Calu3 (cell line): ENCODE results near the gene RMI1. TPM values are rescaled to one million over a fixed set of nuclear protein-coding genes. Genes with fewer than 3 reads are reported as not detected.
"Not testable (repeated sequence)": the region's sequence is repeated elsewhere in the genome, so short reads cannot be mapped to it uniquely, and the experiment has no call there.

Experiments used
- BruUV-seq: library from RNA; stranded (reverse); fragments of 400-500 nt; replicated peaks from 2 replicates; lab custom pipeline; 2021; lab: Mats Ljungman, UMichigan
- CTCF ChIA-PET: fragments of 300-600 bp; sonication (Branson Sonifier 250); formaldehyde crosslinking; loops from one replicate; lab custom pipeline; 2022; ENCODE audit warnings: antibody characterized with exemption; lab: Charles Lee
- DNase-seq: peaks from one replicate; pipeline ENCODE4 v3.0.0; 2022
- H3K27ac Mint-ChIP-seq: one replicate; pipeline ENCODE4 v1.8.0; 2022; ENCODE audit warnings: mixed read lengths; ENCODE audit not compliant: unreplicated experiment
- H3K27me3 Mint-ChIP-seq: one replicate; pipeline ENCODE4 v1.8.0; 2022; ENCODE audit warnings: mixed read lengths; ENCODE audit not compliant: unreplicated experiment
- H3K36me3 Mint-ChIP-seq: one replicate; pipeline ENCODE4 v1.8.0; 2022; ENCODE audit warnings: mild to moderate bottlenecking, moderate library complexity, mixed read lengths; ENCODE audit not compliant: insufficient read depth, unreplicated experiment
- H3K4me1 Mint-ChIP-seq: one replicate; pipeline ENCODE4 v1.8.0; 2022; ENCODE audit warnings: mild to moderate bottlenecking, low read depth, mixed read lengths; ENCODE audit not compliant: unreplicated experiment
- H3K4me3 Mint-ChIP-seq: one replicate; pipeline ENCODE4 v1.8.0; 2022; ENCODE audit warnings: mild to moderate bottlenecking, low read depth, moderate library complexity, mixed read lengths; ENCODE audit not compliant: unreplicated experiment
- H3K9me3 Mint-ChIP-seq: one replicate; pipeline ENCODE4 v1.8.0; 2022; ENCODE audit warnings: low read depth, mixed read lengths; ENCODE audit not compliant: unreplicated experiment
- intact Hi-C: fragments of 100-400 bp; cut with micrococcal nuclease; formaldehyde crosslinking; loops from one replicate; pipeline ENCODE4 v1.10.0; 2022; ENCODE audit not compliant: unreplicated experiment
- total RNA-seq: library from RNA; stranded (reverse); gene quantifications from 2 replicates; pipeline ENCODE4 v1.2.3, GENCODE V29; 2022
- TF ChIP-seq, protein P1 (sequence below): fragments of 200-600 bp; IDR thresholded peaks from one replicate; pipeline ENCODE4 v1.8.0; 2022; ENCODE audit warnings: antibody characterized with exemption; ENCODE audit not compliant: unreplicated experiment

The RMI1 gene
- total RNA-seq, 1 experiment from 2014 or later, result 15.4 TPM

DNA sequence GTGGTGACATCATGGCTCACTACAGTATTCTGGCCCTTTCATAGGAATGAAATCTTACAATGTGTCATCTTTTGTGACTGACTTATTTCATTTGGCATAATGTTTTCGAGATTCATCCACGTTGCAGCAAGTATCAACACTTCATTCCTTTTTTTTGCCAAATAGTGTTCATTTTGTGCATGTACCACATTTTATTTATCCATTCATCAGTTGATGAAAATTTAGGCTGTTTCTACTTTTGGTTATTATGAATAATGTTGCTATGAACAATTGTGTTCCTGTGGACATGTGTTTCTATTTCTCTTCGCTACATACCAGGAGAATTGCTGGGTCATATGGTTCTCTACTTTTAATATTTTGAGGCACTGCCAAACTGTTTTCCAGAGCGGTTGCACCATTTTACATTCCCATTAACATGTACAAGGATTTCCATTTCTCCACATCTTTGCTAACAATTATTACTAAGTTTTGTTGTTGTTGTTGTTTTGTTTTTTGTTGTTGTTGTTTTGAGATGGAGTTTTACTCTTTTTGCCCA lies 43.5 kb downstream of the RMI1 start:
- Mint-ChIP-seq H3K4me1 (no peaks in the 10 kb centered on the region), H3K9me3 (peaks cover 2% of the 10 kb centered on the region), H3K27ac (no peak overlapping the region), H3K27me3 (peaks cover 23% of the 10 kb centered on the region), H3K4me3 (no peak overlapping the region), H3K36me3 (no peaks in the 10 kb centered on the region)
- intact Hi-C loops, result no loop called here
- BruUV-seq, result no TSS peak
- TF ChIP-seq, protein P1, sequence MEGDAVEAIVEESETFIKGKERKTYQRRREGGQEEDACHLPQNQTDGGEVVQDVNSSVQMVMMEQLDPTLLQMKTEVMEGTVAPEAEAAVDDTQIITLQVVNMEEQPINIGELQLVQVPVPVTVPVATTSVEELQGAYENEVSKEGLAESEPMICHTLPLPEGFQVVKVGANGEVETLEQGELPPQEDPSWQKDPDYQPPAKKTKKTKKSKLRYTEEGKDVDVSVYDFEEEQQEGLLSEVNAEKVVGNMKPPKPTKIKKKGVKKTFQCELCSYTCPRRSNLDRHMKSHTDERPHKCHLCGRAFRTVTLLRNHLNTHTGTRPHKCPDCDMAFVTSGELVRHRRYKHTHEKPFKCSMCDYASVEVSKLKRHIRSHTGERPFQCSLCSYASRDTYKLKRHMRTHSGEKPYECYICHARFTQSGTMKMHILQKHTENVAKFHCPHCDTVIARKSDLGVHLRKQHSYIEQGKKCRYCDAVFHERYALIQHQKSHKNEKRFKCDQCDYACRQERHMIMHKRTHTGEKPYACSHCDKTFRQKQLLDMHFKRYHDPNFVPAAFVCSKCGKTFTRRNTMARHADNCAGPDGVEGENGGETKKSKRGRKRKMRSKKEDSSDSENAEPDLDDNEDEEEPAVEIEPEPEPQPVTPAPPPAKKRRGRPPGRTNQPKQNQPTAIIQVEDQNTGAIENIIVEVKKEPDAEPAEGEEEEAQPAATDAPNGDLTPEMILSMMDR, result no peak
- CTCF ChIA-PET, result no interaction called here
- DNase-seq, result no peak

DNA sequence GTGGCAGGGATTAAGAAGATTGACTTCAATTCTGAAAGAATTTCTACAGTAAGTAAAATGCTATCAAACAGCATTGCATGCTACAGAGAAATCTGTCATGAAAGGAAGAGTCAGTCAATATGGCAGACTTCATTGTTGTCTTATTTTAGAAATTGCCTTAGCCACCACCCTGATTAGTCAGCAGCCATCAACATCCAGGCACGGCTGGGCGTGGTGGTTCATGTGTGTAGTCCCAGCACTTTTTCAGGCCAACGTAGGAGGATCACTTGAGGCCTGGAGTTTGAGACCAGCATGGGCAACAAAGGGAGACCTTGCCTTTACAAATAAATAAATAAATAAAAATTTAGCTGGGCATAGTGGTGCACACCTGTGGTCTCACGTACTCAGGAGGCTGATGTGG lies 46.6 kb downstream of the RMI1 start:
- Mint-ChIP-seq H3K4me3 (no peak overlapping the region), H3K9me3 (peaks cover 2% of the 10 kb centered on the region), H3K36me3 (no peaks in the 10 kb centered on the region), H3K27me3 (peaks cover 23% of the 10 kb centered on the region), H3K4me1 (no peaks in the 10 kb centered on the region), H3K27ac (no peak overlapping the region)
- CTCF ChIA-PET, result no interaction called here
- BruUV-seq, result no TSS peak
- TF ChIP-seq, protein P1, result no peak
- intact Hi-C loops, result no loop called here
- no peak for DNase-seq

DNA sequence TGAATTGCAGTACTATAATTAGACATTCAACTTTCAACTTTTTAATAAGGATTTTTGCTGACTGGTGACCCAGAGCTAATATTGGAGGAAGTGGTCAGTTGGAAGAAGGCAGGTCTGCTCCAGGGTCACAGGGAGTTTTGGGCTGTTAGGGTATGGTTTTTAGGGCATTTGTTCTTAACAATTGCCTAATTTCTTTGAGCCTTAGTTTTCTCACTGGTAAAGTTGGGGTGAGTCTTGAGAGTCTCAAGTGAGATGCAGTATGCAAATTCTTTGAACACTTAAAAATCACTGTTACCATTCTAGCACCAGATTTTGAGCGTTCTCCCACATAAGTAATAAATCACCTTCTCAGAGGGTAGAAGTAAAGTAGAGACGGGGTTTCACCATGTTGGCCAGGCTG lies 50.9 kb downstream of the RMI1 start:
- CTCF ChIA-PET, result no interaction called here
- Mint-ChIP-seq H3K36me3 (no peaks in the 10 kb centered on the region), H3K9me3 (no peaks in the 10 kb centered on the region), H3K27ac (no peak overlapping the region), H3K4me1 (no peaks in the 10 kb centered on the region), H3K27me3 (peaks cover 13% of the 10 kb centered on the region), H3K4me3 (no peak overlapping the region)
- TF ChIP-seq, protein P1, result no peak
- intact Hi-C loops, result no loop called here
- BruUV-seq, result no TSS peak
- DNase-seq, result no peak

DNA sequence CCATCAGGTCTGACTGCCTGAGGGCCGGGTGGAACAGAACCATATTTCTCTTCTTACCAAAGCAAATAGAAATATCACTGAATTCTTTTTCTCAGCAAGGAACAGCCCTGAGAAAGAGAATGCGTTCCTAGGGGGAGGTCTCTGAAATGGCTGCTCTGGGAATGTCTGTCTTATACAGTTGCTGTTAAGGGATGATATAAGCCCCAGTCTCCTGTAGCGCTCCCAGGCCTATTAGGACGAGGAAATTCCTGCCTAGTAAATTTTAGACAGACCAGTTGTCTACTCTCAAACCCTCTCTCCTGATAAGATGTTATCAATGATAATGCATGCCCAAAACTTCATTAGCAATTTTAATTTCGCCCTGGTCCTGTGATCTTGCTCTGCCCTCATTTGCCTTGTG lies 61.3 kb downstream of the RMI1 start:
- not testable (repeated sequence) for BruUV-seq

DNA sequence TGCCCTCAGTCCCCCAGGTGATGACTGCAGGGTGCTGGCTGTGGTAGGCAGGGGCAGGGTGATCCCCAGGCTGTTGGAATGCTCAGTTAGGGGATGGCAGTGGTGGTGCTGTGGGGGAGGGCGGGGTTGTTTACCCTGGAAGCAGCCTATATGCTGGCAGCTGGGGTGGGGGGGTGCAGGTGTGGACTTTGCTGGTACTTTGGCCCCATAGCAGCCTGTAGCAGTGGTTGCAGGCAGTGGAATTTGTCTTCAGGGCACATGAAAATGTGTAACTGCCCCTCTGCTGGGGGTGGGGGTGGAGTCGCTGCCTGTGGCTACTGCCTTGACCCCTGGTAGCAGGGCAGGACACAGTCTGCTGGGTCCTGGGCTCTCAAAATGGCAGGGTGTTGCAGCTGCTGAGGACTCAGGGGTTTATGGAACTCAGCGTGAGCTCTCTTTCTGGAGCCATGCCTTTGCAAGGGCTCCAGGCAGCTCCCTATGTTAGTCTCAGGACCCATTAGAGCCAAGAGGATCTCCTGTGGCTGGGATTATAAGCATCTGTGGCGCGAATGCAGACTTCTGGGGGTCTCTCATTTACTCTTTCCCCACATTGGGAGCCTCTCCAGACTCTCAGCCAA lies 65.0 kb downstream of the RMI1 start:
- no peak overlapping the region for H3K27ac Mint-ChIP-seq
- TF ChIP-seq, protein P1, result no peak
- H3K9me3 Mint-ChIP-seq, result no peaks in the 10 kb centered on the region
- H3K4me1 Mint-ChIP-seq, result no peaks in the 10 kb centered on the region
- no TSS peak for BruUV-seq
- CTCF ChIA-PET, result no interaction called here
- peaks cover 25% of the 10 kb centered on the region for H3K27me3 Mint-ChIP-seq
- DNase-seq, result no peak
- no peaks in the 10 kb centered on the region for H3K36me3 Mint-ChIP-seq
- intact Hi-C loops, result no loop called here
- no peak overlapping the region for H3K4me3 Mint-ChIP-seq

More for the DNA sequence above, 61.3 kb downstream of the RMI1 start:
- H3K27ac Mint-ChIP-seq, H3K36me3 Mint-ChIP-seq, H3K4me1 Mint-ChIP-seq, intact Hi-C loops, H3K9me3 Mint-ChIP-seq, H3K4me3 Mint-ChIP-seq, DNase-seq: not testable (repeated sequence)
- CTCF ChIA-PET, result interaction anchor here (0.7 kb wide), 1 partner anchor 75 kb away, joined by 3 read pairs; no protein-coding TSS in a partner anchor
- H3K27me3 Mint-ChIP-seq, result peaks cover 22% of the 10 kb centered on the region
